ENCODE results near the gene GCC2. TPM values are rescaled to one million over a fixed set of nuclear protein-coding genes. Genes with fewer than 3 reads are reported as not detected.

Gene GCC2
- polyA plus RNA-seq, 1 of the 3 experiments (the other 2 are of a cell fraction), result 4.5 TPM

DNA sequence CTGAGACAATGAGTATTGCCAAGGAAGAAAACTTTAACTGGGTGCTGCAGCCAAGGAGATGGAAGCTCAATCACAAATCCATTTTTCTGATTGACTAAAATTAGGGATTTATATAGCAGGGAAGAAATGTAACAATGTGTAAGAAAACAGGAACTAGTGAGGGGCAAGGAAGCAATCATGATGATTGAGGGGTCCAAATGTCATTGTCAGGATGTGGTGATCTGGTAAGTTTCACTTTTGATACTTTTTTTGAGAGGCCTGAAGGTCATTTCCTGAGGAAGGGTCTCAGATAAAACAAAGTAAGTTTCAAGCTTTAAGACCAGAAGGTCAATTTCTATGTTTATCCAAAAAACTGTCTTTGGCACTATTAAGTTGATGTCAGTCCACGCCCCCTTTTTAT lies 12.0 kb upstream of the GCC2 start:
- Histone ChIP-seq H4K20me1 (ENCODE audit: insufficient read depth) (no peaks in the 10 kb centered on the region), H2AFZ (ENCODE audit: low read depth) (no peak overlapping the region), H3K9me2 (no peaks in the 10 kb centered on the region), H3F3A (replicated peaks; ENCODE audit: insufficient read depth) (no peaks in the 10 kb centered on the region), H3K27ac (ENCODE audit: low read depth in 2 of 2, low read length in 1 of 2) (no peak overlapping the region), H3K27me3 (ENCODE audit: insufficient read depth) (no peaks in the 10 kb centered on the region), H3K79me2 (ENCODE audit: insufficient read depth) (no peaks in the 10 kb centered on the region), H3K4me1 (ENCODE audit: control insufficient read depth in 1 of 2, insufficient read depth in 2 of 2, low read depth in 1 of 2, low read length in 1 of 2) (no peaks in the 10 kb centered on the region), H3K9ac (no peak overlapping the region), H3K36me3 (replicated peaks in 1 of 2; ENCODE audit: control insufficient read depth in 1 of 2, insufficient read depth in 2 of 2, low read length in 1 of 2) (no peaks in the 10 kb centered on the region), H3K9me3 (no peaks in the 10 kb centered on the region), H3K4me2 (no peak overlapping the region), H3K4me3 (ENCODE audit: low read depth in 2 of 2, low read length in 1 of 2) (no peak overlapping the region)
- CTCF ChIA-PET, result no interaction called here
- no peak for DNase-seq
- 32% methylated on average over 1 of the region's 1 CpG for WGBS (ENCODE audit: low lambda C conversion rate)
- POLR2A ChIA-PET, result no interaction called here
- no peak for TF ChIP-seq FOXJ3 (CRISPR knock-in tag; IDR thresholded peaks at IDR 0.05)
- TF ChIP-seq RXRA (IDR thresholded peaks at IDR 0.05; ENCODE audit: borderline replicate concordance, low read depth), result no peak
- no peak for TF ChIP-seq MXI1 (IDR thresholded peaks at IDR 0.05; ENCODE audit: low read depth, low read length)
- no peak for TF ChIP-seq ELF1 (IDR thresholded peaks at IDR 0.05)
- no peak for TF ChIP-seq NFIC (IDR thresholded peaks at IDR 0.05; ENCODE audit: borderline replicate concordance)
- TF ChIP-seq, protein P1, sequence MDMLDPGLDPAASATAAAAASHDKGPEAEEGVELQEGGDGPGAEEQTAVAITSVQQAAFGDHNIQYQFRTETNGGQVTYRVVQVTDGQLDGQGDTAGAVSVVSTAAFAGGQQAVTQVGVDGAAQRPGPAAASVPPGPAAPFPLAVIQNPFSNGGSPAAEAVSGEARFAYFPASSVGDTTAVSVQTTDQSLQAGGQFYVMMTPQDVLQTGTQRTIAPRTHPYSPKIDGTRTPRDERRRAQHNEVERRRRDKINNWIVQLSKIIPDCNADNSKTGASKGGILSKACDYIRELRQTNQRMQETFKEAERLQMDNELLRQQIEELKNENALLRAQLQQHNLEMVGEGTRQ (IDR thresholded peaks at IDR 0.05; ENCODE audit: borderline replicate concordance, low read depth, low read length), result no peak
- TF ChIP-seq PBX3 (IDR thresholded peaks at IDR 0.05), result no peak
- no peak for TF ChIP-seq EP300 (IDR thresholded peaks at IDR 0.05; ENCODE audit: borderline replicate concordance in 1 of 2, low read depth in 1 of 2, low read length in 1 of 2)
- no peak for TF ChIP-seq MAX (IDR thresholded peaks at IDR 0.05; ENCODE audit: low read depth)
- no peak for TF ChIP-seq USF1 (IDR thresholded peaks at IDR 0.05; ENCODE audit: borderline replicate concordance, low read depth)
- no peak for TF ChIP-seq EZH2phosphoT487 (IDR thresholded peaks at IDR 0.05; ENCODE audit: borderline replicate concordance, low read depth)
- no peak for TF ChIP-seq MEF2A (IDR thresholded peaks at IDR 0.05; ENCODE audit: borderline replicate concordance, low read depth)
- no peak for TF ChIP-seq CHD2 (IDR thresholded peaks at IDR 0.05; ENCODE audit: low read length, partially characterized antibody)
- no peak for TF ChIP-seq POLR2AphosphoS5 (IDR thresholded peaks at IDR 0.05; ENCODE audit: low read depth, low read length)
- TF ChIP-seq YY1 (IDR thresholded peaks at IDR 0.05; ENCODE audit: low read depth), result no peak
- TF ChIP-seq, protein P2, sequence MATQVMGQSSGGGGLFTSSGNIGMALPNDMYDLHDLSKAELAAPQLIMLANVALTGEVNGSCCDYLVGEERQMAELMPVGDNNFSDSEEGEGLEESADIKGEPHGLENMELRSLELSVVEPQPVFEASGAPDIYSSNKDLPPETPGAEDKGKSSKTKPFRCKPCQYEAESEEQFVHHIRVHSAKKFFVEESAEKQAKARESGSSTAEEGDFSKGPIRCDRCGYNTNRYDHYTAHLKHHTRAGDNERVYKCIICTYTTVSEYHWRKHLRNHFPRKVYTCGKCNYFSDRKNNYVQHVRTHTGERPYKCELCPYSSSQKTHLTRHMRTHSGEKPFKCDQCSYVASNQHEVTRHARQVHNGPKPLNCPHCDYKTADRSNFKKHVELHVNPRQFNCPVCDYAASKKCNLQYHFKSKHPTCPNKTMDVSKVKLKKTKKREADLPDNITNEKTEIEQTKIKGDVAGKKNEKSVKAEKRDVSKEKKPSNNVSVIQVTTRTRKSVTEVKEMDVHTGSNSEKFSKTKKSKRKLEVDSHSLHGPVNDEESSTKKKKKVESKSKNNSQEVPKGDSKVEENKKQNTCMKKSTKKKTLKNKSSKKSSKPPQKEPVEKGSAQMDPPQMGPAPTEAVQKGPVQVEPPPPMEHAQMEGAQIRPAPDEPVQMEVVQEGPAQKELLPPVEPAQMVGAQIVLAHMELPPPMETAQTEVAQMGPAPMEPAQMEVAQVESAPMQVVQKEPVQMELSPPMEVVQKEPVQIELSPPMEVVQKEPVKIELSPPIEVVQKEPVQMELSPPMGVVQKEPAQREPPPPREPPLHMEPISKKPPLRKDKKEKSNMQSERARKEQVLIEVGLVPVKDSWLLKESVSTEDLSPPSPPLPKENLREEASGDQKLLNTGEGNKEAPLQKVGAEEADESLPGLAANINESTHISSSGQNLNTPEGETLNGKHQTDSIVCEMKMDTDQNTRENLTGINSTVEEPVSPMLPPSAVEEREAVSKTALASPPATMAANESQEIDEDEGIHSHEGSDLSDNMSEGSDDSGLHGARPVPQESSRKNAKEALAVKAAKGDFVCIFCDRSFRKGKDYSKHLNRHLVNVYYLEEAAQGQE (IDR thresholded peaks at IDR 0.05; ENCODE audit: low read depth, low read length), result no peak
- TF ChIP-seq RFX5 (IDR thresholded peaks at IDR 0.05; ENCODE audit: low read length), result no peak
- TF ChIP-seq RCOR1 (IDR thresholded peaks at IDR 0.05; ENCODE audit: low read length), result no peak
- no peak for TF ChIP-seq SIN3A (IDR thresholded peaks at IDR 0.05; ENCODE audit: borderline replicate concordance, low read depth, low read length)
- TF ChIP-seq SMC3 (IDR thresholded peaks at IDR 0.05; ENCODE audit: low read depth, low read length), result no peak

All from SK-N-SH (cell line).